ENCODE data around the gene DMRTB1.
A peak's percentile ranks its signal among the peaks of the same experiment; 100 is the strongest.
"Not testable (repeated sequence)": the region's sequence is repeated elsewhere in the genome, so short reads cannot be mapped to it uniquely, and the experiment has no call there.

The DMRTB1 gene

GRCh38 chr1:53459321-53460175 is at the start of gene DMRTB1:
Gene DMRTB1 (plus strand): TSS chr1:53459399. CDS start chr1:53459454, 55 bp downstream.
- no peak for DNase-seq

DNA sequence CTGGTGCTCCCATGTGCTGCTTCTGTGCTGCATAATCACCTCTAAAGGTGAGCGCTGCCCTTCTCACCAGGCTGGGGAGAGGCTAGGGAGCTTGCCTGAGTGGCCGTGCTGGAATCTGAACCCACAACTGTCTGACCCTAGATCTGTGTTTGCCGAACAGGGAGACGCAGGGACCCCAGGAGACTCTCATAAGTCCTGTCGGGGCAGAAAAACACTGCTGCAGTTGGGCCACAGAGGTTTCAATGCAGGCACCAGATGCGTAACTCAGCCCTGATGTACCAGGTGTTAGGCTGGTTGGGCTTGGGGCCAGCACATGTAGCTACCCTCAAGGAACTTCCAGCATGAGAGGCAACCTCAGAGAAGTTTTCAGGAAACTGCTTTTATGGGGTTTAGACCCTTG is 49.5 kb upstream of the DMRTB1 start:
- no peak for DNase-seq

GRCh38 chr1:53410100-53410541 is 49.1 kb upstream of the DMRTB1 start:
- DNase-seq: no peak

DNA sequence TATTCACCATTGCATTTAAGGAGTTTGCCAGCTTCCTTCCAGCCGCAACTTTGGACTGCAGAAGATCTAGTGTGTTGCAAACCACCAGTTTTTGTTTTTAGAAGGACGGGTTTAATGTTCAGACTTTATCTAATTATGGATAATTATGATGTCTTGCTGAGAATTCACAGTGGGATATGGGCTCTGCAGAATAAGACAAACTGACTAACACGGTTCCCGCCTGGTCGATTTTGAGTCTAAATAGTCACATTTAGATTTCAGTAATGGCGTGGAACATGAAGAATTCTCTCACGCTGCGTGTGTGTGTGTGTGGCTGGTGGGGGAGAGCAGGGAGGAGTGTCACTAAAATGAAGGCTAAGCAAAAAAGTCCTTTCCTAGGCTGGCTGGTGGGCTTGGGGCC is 48.5 kb upstream of the DMRTB1 start:
- DNase-seq: no peak

GRCh38 chr1:53411541-53412152 is 47.6 kb upstream of the DMRTB1 start:
- no peak for DNase-seq

DNA sequence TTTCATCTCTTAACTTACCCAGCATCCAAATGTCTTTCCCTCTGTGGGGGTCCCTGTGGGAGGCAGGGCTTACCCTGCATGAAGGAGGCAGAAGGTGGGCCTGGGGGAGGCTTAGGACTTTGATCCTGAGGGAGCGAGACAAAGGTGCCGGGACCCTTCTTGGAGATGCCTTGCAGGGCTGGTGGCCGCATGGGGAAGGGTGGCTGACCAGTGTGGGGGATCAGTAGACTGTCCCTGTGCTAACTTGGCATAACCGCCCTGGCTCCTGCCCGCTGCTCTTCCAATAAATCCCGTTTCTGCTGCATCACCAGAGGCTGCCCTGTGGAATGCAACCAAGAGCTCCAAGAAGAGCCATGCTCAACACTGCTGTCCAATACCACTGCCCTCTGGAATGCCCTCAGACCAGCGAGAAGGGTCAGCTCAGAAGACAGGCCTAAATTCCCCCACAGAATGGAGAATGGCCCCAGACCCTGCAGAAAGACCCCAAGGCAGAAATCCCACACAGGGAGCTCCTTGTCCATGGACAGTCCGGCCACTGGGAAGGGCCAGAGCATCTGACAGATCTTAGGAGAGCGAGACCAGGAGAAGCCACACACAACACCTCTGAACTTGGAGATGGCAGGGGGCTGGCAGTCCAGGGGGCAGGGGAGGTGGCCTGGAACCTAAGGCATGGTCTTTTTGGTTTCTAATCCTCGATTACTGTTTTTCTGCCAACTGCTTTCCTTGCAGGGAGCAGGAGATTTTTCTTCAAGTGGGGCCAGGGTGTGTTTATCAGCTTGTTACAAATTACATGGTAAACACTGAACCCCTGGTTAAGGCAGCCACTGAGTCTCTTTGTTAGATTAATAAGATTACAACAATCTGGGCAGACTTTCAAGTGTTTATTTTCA is 46.7 kb upstream of the DMRTB1 start:
- DNase-seq: no peak

GRCh38 chr1:53413175-53414001 is 45.8 kb upstream of the DMRTB1 start:
- DNase-seq: no peak

GRCh38 chr1:53414632-53415031 is 44.6 kb upstream of the DMRTB1 start:
- DNase-seq: no peak

- no peak for DNase-seq
Measured at GRCh38 chr1:53415432-53415831, 43.8 kb upstream of the DMRTB1 start.

- DNase-seq: no peak
Measured at GRCh38 chr1:53416269-53416813, 42.9 kb upstream of the DMRTB1 start.

GRCh38 chr1:53417074-53417511 is 42.1 kb upstream of the DMRTB1 start:
- DNase-seq: no peak

GRCh38 chr1:53419034-53419433 is 40.2 kb upstream of the DMRTB1 start:
- peak in 1 of 2 experiments; percentile 16 for DNase-seq

GRCh38 chr1:53420341-53420740 is 38.9 kb upstream of the DMRTB1 start:
- no peak for DNase-seq

DNA sequence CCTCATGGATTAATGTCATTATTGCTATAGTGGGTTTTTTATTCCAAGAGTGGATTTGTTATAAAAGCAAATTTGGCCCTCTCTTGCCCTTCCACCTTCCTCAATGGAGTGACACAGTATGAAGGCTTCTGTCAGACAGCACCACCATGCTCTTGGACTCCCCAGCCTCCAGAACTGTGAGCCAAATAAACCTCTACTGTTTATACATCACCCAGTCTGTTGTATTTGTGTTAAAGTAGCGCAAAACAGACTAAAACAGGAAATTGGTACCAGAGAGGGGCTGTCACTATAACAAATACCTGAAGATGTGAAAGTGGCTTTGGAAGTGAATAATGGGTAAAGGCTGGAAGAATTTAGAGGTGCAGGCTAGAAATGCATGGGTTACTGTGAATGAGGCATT is 38.0 kb upstream of the DMRTB1 start:
- DNase-seq: no peak

DNA sequence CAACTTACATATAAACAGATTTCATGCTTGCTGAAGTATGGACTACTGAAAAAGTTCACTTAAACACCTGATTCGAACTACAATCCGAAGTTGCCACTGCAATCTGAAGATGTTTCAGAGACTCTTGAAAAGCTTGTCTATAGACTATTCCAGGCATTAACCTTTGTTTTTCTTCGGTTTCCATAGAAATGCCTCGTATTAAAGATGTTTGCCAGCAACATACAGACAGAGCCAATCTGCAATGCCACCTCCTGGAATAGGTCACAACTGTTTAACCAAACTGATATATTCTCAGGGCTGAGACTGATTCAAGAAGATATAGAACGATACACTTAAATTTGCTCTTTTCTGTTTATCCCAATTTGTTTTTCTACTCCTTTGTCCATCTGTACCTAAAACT is 28.9 kb upstream of the DMRTB1 start:
- no peak for DNase-seq

DNA sequence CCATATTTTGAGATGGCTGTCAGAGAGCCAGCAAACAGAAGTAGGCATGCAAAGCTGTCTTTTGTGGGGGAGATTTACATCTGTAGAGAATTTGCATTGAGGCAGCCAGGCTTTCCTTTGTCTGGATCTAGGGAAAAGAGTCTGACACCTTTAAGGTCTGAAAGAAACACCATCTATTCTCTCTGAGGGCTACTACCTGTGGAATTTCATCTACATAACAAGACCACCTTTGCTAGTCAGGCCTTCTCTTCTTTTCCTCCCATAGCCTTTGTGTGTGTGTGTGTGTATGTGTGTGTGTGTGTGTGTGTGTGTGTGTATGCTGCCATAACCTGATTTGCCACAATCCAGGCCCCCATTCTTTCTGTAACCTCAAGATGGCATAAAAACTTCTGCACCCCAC is 28.4 kb upstream of the DMRTB1 start:
- DNase-seq: no peak

GRCh38 chr1:53431244-53431643 is 28.0 kb upstream of the DMRTB1 start:
- DNase-seq: no peak

- no peak for DNase-seq
Measured at GRCh38 chr1:53431805-53432565, 27.2 kb upstream of the DMRTB1 start.

DNA sequence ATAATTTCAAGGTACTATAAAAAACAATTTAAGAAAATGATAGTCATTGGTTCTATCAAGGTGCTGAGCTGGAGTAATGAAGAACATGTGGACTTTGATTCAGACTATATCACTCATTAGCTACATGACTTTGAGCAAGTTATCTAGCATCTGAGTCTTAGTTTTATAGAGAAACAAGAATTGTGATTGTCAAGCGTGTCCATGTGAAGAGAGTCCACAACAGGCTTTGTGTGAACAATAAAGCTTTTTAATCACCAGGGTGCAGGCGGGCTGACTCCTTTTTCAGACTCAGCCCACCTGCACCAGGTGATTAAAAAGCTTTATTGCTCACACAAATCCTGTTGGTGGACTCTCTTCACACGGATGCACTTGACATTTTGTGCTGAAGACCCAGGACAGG is 26.6 kb upstream of the DMRTB1 start:
- no peak for DNase-seq

DNA sequence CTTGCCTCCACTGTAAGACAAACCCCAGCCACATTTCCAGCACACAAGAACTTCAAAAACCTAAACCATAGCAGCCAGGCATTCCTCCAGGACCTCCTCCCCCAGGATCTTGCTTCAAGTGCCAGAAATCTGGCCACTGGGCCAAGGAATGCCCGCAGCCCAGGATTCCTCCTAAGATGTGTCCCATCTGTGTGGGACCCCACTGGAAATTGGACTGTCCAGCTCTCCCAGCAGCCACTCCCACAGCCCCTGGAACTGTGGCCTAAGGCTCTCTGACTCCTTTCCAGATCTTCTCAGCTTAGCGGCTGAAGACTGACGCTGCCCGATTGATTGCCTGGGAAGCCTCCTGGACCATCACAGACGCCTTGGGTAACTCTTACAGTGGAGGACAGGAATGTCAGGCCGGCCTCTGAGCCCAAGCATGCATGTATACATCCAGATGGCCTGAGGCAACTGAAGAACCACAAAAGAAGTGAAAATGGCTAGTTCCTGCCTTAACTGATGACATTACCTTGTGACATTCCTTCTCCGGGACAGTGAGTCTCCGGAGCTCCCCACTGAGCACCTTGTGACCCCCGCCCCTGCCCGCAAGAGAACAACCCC is 24.7 kb upstream of the DMRTB1 start:
- DNase-seq: not testable (repeated sequence)

DNA sequence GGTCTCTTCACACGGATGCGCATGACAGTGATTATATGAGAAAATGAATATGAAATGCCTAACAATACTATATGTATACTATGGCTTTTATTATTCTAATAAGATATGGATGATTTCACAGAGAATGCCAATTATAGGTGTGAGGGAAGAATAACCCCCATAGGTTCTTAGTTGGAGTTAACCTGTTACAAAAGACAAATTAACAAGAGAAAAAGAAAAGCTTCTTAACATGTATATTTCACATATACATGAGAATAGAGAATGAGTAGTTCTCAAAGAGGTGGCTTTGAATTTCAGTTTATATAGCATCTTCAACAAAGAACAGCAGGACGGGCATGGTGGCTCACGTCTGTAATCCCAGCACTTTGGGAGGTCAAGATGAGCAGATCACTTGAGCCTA is 24.0 kb upstream of the DMRTB1 start:
- DNase-seq: no peak
